HG03571 (cell line): Measurements from ENCODE around the gene RPL15.

ENCODE experiments used
- ATAC-seq: cut with Tn5 transposase; IDR thresholded peaks from one replicate; pipeline ENCODE4 v1.9.1; 2021; ENCODE audit not compliant: unreplicated experiment

RPL15 gene

GRCh38 chr3:23926736-23927135, 9.8 kb downstream of the RPL15 start:
- ATAC-seq: no peak

GRCh38 chr3:23928524-23928923, 11.6 kb downstream of the RPL15 start:
- ATAC-seq: no peak

GRCh38 chr3:23931597-23931996, 14.7 kb downstream of the RPL15 start:
- ATAC-seq: no peak

- no peak for ATAC-seq
Measured at GRCh38 chr3:23932571-23932970, 15.6 kb downstream of the RPL15 start.

- no peak for ATAC-seq
Measured at GRCh38 chr3:23934253-23934652, 17.3 kb downstream of the RPL15 start.

- ATAC-seq: no peak
Measured at GRCh38 chr3:23937296-23937695, 20.4 kb downstream of the RPL15 start.

GRCh38 chr3:23938688-23939087, 21.8 kb downstream of the RPL15 start:
- no peak for ATAC-seq

GRCh38 chr3:23940775-23941174, 23.8 kb downstream of the RPL15 start:
- ATAC-seq: no peak

- ATAC-seq: no peak
Measured at GRCh38 chr3:23941440-23941839, 24.5 kb downstream of the RPL15 start.

- no peak for ATAC-seq
Measured at GRCh38 chr3:23942546-23942945, 25.6 kb downstream of the RPL15 start.

- ATAC-seq: no peak
Measured at GRCh38 chr3:23944007-23944783, 27.3 kb downstream of the RPL15 start.

GRCh38 chr3:23944861-23945662, 28.1 kb downstream of the RPL15 start, which contains the start of gene NR1D2:
Gene NR1D2 (plus strand): TSS chr3:23945286. CDS start chr3:23945579, 293 bp downstream.
- ATAC-seq: peak; percentile 54

- ATAC-seq: no peak
Measured at GRCh38 chr3:23945663-23945912, 28.7 kb downstream of the RPL15 start.

- peak; percentile 70 for ATAC-seq
Measured at GRCh38 chr3:23945913-23946687, 29.2 kb downstream of the RPL15 start.

- ATAC-seq: no peak
Measured at GRCh38 chr3:23948761-23949160, 31.8 kb downstream of the RPL15 start.

GRCh38 chr3:23949784-23950183, 32.9 kb downstream of the RPL15 start:
- ATAC-seq: peak; percentile 16

GRCh38 chr3:23950293-23950692, 33.4 kb downstream of the RPL15 start:
- peak; percentile 30 for ATAC-seq

GRCh38 chr3:23952646-23953045, 35.7 kb downstream of the RPL15 start:
- peak; percentile 45 for ATAC-seq

- ATAC-seq: no peak
Measured at GRCh38 chr3:23953523-23953922, 36.6 kb downstream of the RPL15 start.

GRCh38 chr3:23954144-23954543, 37.2 kb downstream of the RPL15 start:
- no peak for ATAC-seq

- no peak for ATAC-seq
Measured at GRCh38 chr3:23956701-23957100, 39.8 kb downstream of the RPL15 start.
